ENCODE measurements around the gene NOXO1. TPM values are rescaled to one million over a fixed set of nuclear protein-coding genes. Genes with fewer than 3 reads are reported as not detected.

The NOXO1 gene
- total and polyA plus RNA-seq, 4 experiments from 2014 or later, result 0.47 to 0.84 (median 0.52) TPM

GRCh38 chr16:2002406-2003230 is 21.3 kb upstream of the NOXO1 start:
- Mint-ChIP-seq H3K27ac (peak overlapping the region in 1 of 7 donors; percentile 24), H3K36me3 (peaks cover 11 to 17% of the 10 kb centered on the region in 2 donors), H3K27me3 (no peaks in the 10 kb centered on the region), H3K9me3 (no peaks in the 10 kb centered on the region), H3K4me3 (no peak overlapping the region), H3K4me1 (peaks cover 7 to 33% (median 16%) of the 10 kb centered on the region in 4 donors)
- Histone ChIP-seq H3K4me1 (ENCODE audit: insufficient read depth, low read length) (peaks cover 26% of the 10 kb centered on the region), H3K4me3 (ENCODE audit: low read length in 2 of 2) (no peak overlapping the region), H3K36me3 (ENCODE audit: insufficient read depth, low read length) (peaks cover 34% of the 10 kb centered on the region), H3K27ac (ENCODE audit: low read depth, low read length) (no peak overlapping the region), H3K27me3 (ENCODE audit: insufficient read depth, low read length) (no peaks in the 10 kb centered on the region), H3K9me3 (ENCODE audit: control insufficient read depth in 1 of 2, low read length in 2 of 2) (no peaks in the 10 kb centered on the region)
- intact Hi-C loops (cut with micrococcal nuclease), result no loop called here
- DNase-seq, result no peak
- ChIA-PET POLR2A (ENCODE audit: partially characterized antibody) (interaction anchor here (1.4 to 3.8 kb wide), 3 partner anchors 9 to 152 kb away, joined by 3 to 25 read pairs (median 14); partner anchors contain the start of gene TRAF7), CTCF (ENCODE audit: partially characterized antibody) (interaction anchor here (1.0 to 4.9 kb wide), 12 partner anchors 8 to 152 kb away, joined by 3 to 44 read pairs (median 8); partner anchors contain the start of genes GFER, RNF151 and TRAF7)

DNA sequence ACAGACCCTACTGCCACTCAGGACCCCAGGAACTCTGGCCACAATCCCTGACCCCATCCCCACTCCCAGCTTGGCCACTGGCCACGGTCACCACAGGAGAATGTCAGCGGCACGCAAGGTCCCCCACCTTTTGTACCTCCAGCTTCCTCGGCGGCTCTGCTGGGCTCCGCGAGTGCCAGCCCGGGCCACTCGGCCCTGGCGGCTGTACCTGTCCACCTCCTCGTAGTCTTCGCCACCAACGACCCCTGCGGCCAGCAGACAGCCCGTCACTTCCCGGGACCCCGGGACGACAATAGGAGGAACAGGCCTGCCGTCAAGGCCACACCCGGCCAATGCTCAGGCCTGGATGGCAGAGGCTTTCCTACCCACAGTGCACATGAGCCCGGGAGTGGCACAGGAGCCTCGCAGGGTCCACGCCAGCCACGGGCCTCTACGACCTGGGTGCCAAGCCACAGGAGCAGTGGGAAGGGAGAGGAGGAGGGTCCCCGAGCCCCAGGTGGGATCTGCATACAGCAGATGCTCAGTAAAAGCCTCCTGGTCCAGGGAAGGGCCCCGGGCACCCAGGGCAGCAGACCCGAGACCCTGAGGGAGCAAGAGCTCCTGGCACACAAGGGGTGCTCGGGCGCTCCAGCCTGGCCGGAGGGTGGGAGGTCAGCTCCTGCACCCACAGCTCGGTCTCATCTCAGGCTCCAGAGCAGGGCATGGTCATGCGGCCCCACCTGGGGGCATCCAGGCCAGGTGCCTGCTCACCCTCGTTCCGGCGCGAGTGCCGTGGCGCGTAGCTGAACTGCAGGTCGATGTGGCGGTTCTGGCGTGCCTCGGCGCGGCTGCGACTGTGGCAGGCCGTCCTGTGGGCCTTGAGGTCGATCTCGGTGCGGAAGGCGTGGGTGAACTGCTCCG is 20.4 kb upstream of the NOXO1 start:
- no peaks in the 10 kb centered on the region for H3K9me3 ChIP-seq (ENCODE audit: control insufficient read depth in 1 of 2, low read length in 2 of 2)
- Mint-ChIP-seq H3K4me1 (peaks cover 5 to 24% (median 9%) of the 10 kb centered on the region in 4 donors), H3K9me3 (no peaks in the 10 kb centered on the region), H3K4me3 (no peak overlapping the region), H3K27ac (no peak overlapping the region), H3K36me3 (peaks cover 14 to 20% of the 10 kb centered on the region in 2 donors), H3K27me3 (no peaks in the 10 kb centered on the region)
- no peak overlapping the region for H3K27ac ChIP-seq (ENCODE audit: low read depth, low read length)
- H3K4me3 ChIP-seq (ENCODE audit: low read length in 2 of 2), result no peak overlapping the region
- POLR2A ChIA-PET (ENCODE audit: partially characterized antibody), result no interaction called here
- no peak for DNase-seq
- intact Hi-C loops (cut with micrococcal nuclease), result no loop called here
- H3K36me3 ChIP-seq (ENCODE audit: insufficient read depth, low read length), result peaks cover 38% of the 10 kb centered on the region
- CTCF ChIA-PET (ENCODE audit: partially characterized antibody), result interaction anchor here (4.9 kb wide), 1 partner anchor 138 kb away, joined by 44 read pairs; no protein-coding TSS in a partner anchor
- no peaks in the 10 kb centered on the region for H3K27me3 ChIP-seq (ENCODE audit: insufficient read depth, low read length)
- H3K4me1 ChIP-seq (ENCODE audit: insufficient read depth, low read length), result peaks cover 17% of the 10 kb centered on the region

DNA sequence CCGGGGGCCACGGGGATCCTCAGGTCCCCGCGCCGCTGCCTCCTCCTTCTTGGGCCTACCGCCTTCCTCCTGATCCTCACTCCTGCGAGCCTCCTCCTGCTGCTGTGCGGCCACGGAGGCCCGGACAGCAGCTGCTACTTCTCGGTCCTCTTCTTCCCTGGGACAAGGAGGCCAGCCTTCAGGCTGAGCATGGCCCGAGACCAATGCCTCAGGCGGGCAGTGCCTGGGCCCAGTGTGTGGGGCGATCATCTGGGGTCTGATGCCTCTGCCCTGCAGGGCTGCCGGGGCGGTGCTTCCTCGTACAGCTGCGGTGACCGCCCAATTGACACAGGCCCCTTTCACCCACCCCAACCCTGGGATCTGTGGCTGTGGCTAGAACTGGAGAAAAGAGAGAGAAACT is 19.8 kb upstream of the NOXO1 start:
- no peak overlapping the region for H3K4me3 Mint-ChIP-seq
- H3K27ac ChIP-seq (ENCODE audit: low read depth, low read length), result no peak overlapping the region
- peaks cover 2 to 18% (median 4%) of the 10 kb centered on the region in 4 donors for H3K4me1 Mint-ChIP-seq
- peaks cover 13% of the 10 kb centered on the region for H3K4me1 ChIP-seq (ENCODE audit: insufficient read depth, low read length)
- no peak overlapping the region for H3K4me3 ChIP-seq (ENCODE audit: low read length in 2 of 2)
- intact Hi-C loops (cut with micrococcal nuclease), result no loop called here
- H3K9me3 ChIP-seq (ENCODE audit: control insufficient read depth in 1 of 2, low read length in 2 of 2), result no peaks in the 10 kb centered on the region
- no peaks in the 10 kb centered on the region for H3K9me3 Mint-ChIP-seq
- ChIA-PET POLR2A (ENCODE audit: partially characterized antibody) (interaction anchor here (0.8 kb wide), 1 partner anchor 36 kb away, joined by 3 read pairs; the partner anchor contains the start of gene RPS2), CTCF (ENCODE audit: partially characterized antibody) (no interaction called here)
- DNase-seq, result no peak
- H3K36me3 Mint-ChIP-seq, result peaks cover 14 to 20% of the 10 kb centered on the region in 2 donors
- peaks cover 38% of the 10 kb centered on the region for H3K36me3 ChIP-seq (ENCODE audit: insufficient read depth, low read length)
- peak overlapping the region in 1 of 7 donors; percentile 7 for H3K27ac Mint-ChIP-seq
- H3K27me3 ChIP-seq (ENCODE audit: insufficient read depth, low read length), result no peaks in the 10 kb centered on the region
- H3K27me3 Mint-ChIP-seq, result no peaks in the 10 kb centered on the region

GRCh38 chr16:1999866-2000514 is 18.7 kb upstream of the NOXO1 start:
- intact Hi-C loops (cut with micrococcal nuclease), result no loop called here
- Mint-ChIP-seq H3K27me3 (no peaks in the 10 kb centered on the region), H3K9me3 (no peaks in the 10 kb centered on the region), H3K27ac (no peak overlapping the region), H3K4me1 (peaks cover 0 to 12% (median 0%) of the 10 kb centered on the region in 4 donors), H3K36me3 (peaks cover 14 to 20% of the 10 kb centered on the region in 2 donors), H3K4me3 (no peak overlapping the region)
- Histone ChIP-seq H3K27me3 (ENCODE audit: insufficient read depth, low read length) (no peaks in the 10 kb centered on the region), H3K4me3 (ENCODE audit: low read length in 2 of 2) (no peak overlapping the region), H3K4me1 (ENCODE audit: insufficient read depth, low read length) (peaks cover 12% of the 10 kb centered on the region), H3K9me3 (ENCODE audit: control insufficient read depth in 1 of 2, low read length in 2 of 2) (no peaks in the 10 kb centered on the region), H3K27ac (ENCODE audit: low read depth, low read length) (no peak overlapping the region), H3K36me3 (ENCODE audit: insufficient read depth, low read length) (peaks cover 38% of the 10 kb centered on the region)
- CTCF ChIA-PET (ENCODE audit: partially characterized antibody), result no interaction called here
- no peak for DNase-seq
- POLR2A ChIA-PET (ENCODE audit: partially characterized antibody), result interaction anchor here (0.8 kb wide), 1 partner anchor 35 kb away, joined by 3 read pairs; the partner anchor contains the start of gene RPS2

GRCh38 chr16:1998852-1999801 is 17.9 kb upstream of the NOXO1 start:
- no peaks in the 10 kb centered on the region for H3K9me3 ChIP-seq (ENCODE audit: control insufficient read depth in 1 of 2, low read length in 2 of 2)
- intact Hi-C loops (cut with micrococcal nuclease), result no loop called here
- ChIA-PET POLR2A (ENCODE audit: partially characterized antibody) (interaction anchor here (0.6 kb wide), 1 partner anchor 33 kb away, joined by 3 read pairs; no protein-coding TSS in a partner anchor), CTCF (ENCODE audit: partially characterized antibody) (no interaction called here)
- H3K27ac ChIP-seq (ENCODE audit: low read depth, low read length), result no peak overlapping the region
- H3K27me3 ChIP-seq (ENCODE audit: insufficient read depth, low read length), result no peaks in the 10 kb centered on the region
- peaks cover 7% of the 10 kb centered on the region for H3K4me1 ChIP-seq (ENCODE audit: insufficient read depth, low read length)
- peaks cover 38% of the 10 kb centered on the region for H3K36me3 ChIP-seq (ENCODE audit: insufficient read depth, low read length)
- no peak overlapping the region for H3K4me3 ChIP-seq (ENCODE audit: low read length in 2 of 2)
- Mint-ChIP-seq H3K4me1 (peaks cover 0 to 7% (median 0%) of the 10 kb centered on the region in 4 donors), H3K27me3 (no peaks in the 10 kb centered on the region), H3K36me3 (peaks cover 14 to 18% of the 10 kb centered on the region in 2 donors), H3K27ac (no peak overlapping the region), H3K4me3 (no peak overlapping the region), H3K9me3 (no peaks in the 10 kb centered on the region)
- DNase-seq, result no peak

DNA sequence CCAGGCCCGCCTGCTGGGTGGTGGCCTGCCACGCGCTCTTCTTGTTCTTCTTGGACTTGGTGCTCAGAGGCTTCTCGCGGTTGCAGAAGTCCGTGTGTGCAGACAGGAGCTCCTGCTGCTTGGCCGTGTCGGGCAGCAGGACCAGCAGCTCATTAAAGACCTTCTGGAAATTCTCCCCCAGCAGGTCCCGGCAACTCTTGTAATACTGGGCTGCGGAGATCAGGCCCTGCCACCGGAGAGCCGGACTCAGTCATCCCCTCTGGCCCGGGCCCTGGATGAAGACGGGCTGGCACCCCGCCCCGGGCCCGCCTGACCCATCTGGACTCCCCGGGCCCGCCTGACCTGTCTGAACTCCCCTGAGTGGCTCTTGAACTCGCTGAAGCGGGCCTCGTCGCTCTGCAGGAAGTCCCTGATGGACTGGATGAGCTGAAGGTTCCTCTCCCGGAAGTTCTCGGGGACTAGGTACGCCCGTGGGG is 17.1 kb upstream of the NOXO1 start:
- Mint-ChIP-seq H3K27me3 (no peaks in the 10 kb centered on the region), H3K9me3 (peaks cover 0 to under 1% (median 0%) of the 10 kb centered on the region in 8 donors), H3K36me3 (peaks cover 14 to 18% of the 10 kb centered on the region in 2 donors), H3K27ac (peak overlapping the region in 1 of 7 donors; percentile 82), H3K4me1 (peaks cover 0 to 2% (median 0%) of the 10 kb centered on the region in 4 donors), H3K4me3 (no peak overlapping the region)
- POLR2A ChIA-PET (ENCODE audit: partially characterized antibody), result interaction anchor here (0.6 kb wide), 1 partner anchor 32 kb away, joined by 3 read pairs; no protein-coding TSS in a partner anchor
- no peaks in the 10 kb centered on the region for H3K27me3 ChIP-seq (ENCODE audit: insufficient read depth, low read length)
- intact Hi-C loops (cut with micrococcal nuclease), result no loop called here
- H3K4me3 ChIP-seq (ENCODE audit: low read length in 2 of 2), result no peak overlapping the region
- CTCF ChIA-PET (ENCODE audit: partially characterized antibody), result no interaction called here
- no peaks in the 10 kb centered on the region for H3K9me3 ChIP-seq (ENCODE audit: control insufficient read depth in 1 of 2, low read length in 2 of 2)
- peaks cover 36% of the 10 kb centered on the region for H3K36me3 ChIP-seq (ENCODE audit: insufficient read depth, low read length)
- no peak overlapping the region for H3K27ac ChIP-seq (ENCODE audit: low read depth, low read length)
- DNase-seq, result no peak
- H3K4me1 ChIP-seq (ENCODE audit: insufficient read depth, low read length), result peaks cover under 1% of the 10 kb centered on the region

Data from CD4-positive, alpha-beta memory T cell (primary cell).